A549 (cell line): ENCODE data around the gene IPP.

Experiments used
- BCL3 ChIP-seq: fragments of >200 bp; sonication (Bioruptor Twin); formaldehyde crosslinking; IDR thresholded peaks from 3 replicates; pipeline ENCODE4 v1.6.1; 2016
- CTCF ChIP-seq: fragments of >200 bp; sonication (Bioruptor Twin); formaldehyde crosslinking; IDR thresholded peaks from 3 replicates; pipeline ENCODE4 v1.5.1; 2016
- EP300 ChIP-seq, 2 experiments: fragments of >200 bp; sonication (Bioruptor Twin); formaldehyde crosslinking; IDR thresholded peaks; 2 replicates in 1 of 2; 3 replicates in 1 of 2; pipeline ENCODE4 v1.6.1; 2016 to 2017
- GATA3 ChIP-seq: IDR thresholded peaks from 2 replicates; pipeline ENCODE4 v1.6.1; 2012; ENCODE audit warnings: borderline replicate concordance
- HEYL ChIP-seq: fragments of 250-450 bp; sonication (Bioruptor Pico); IDR thresholded peaks from 2 replicates; pipeline ENCODE4 v1.8.0; 2021; ENCODE audit warnings: mild to moderate bottlenecking, moderate library complexity
- MAZ ChIP-seq: fragments of 150-350 bp; IDR thresholded peaks from 2 replicates; pipeline ENCODE4 v1.6.1; 2014; ENCODE audit warnings: antibody characterized with exemption, low read depth, low read length, borderline replicate concordance
- NPAS2 ChIP-seq: fragments of 250-450 bp; sonication (Bioruptor Pico); IDR thresholded peaks from 2 replicates; pipeline ENCODE4 v1.8.0; 2022; ENCODE audit warnings: mild to moderate bottlenecking, moderate library complexity, borderline replicate concordance
- POLR2A ChIP-seq: IDR thresholded peaks from 2 replicates; pipeline ENCODE4 v1.6.1; 2012; ENCODE audit warnings: mild to moderate bottlenecking, low read length
- RAD21 ChIP-seq, 2 experiments: fragments of >200 bp in 1 of 2; sonication (Bioruptor Twin) in 1 of 2; formaldehyde crosslinking in 1 of 2; IDR thresholded peaks in 1 of 2; conservative IDR thresholded peaks in 1 of 2; 2 replicates in 1 of 2; 3 replicates in 1 of 2; pipeline ENCODE4 v1.6.1; 2012 to 2018; ENCODE audit warnings: inconsistent platforms in 1 of 2
- REST ChIP-seq: fragments of 200-600 bp; sonication (generic); IDR thresholded peaks from 2 replicates; pipeline ENCODE4 v1.6.1; 2016; ENCODE audit warnings: antibody characterized with exemption, mild to moderate bottlenecking, moderate library complexity
- TFCP2L1 ChIP-seq: fragments of 250-450 bp; sonication (Bioruptor Pico); IDR thresholded peaks from 2 replicates; pipeline ENCODE4 v1.5.0; 2021; ENCODE audit warnings: mild to moderate bottlenecking

GRCh38 chr1:45666836-45667235, 83.6 kb downstream of the IPP start:
- TF ChIP-seq CTCF, result no peak
- TF ChIP-seq NPAS2 (CRISPR knock-in tag), result no peak
- TF ChIP-seq POLR2A, result no peak
- TF ChIP-seq RAD21 (conservative IDR thresholded peaks at IDR 0.05 in 1 of 2, IDR thresholded peaks at IDR 0.05 in 1 of 2), result no peak
- TF ChIP-seq BCL3, result no peak
- no peak for TF ChIP-seq REST
- TF ChIP-seq TFCP2L1 (CRISPR knock-in tag), result no peak
- no peak for TF ChIP-seq EP300 (IDR thresholded peaks at IDR 0.05)
- no peak for TF ChIP-seq GATA3
- TF ChIP-seq MAZ, result no peak
- TF ChIP-seq HEYL (CRISPR knock-in tag), result no peak
